GM18907 (cell line): ENCODE results near the gene GPX7.

Experiments
- ATAC-seq: cut with Tn5 transposase; IDR thresholded peaks from one replicate; pipeline ENCODE4 v1.9.1; 2021; ENCODE audit warnings: mild to moderate bottlenecking, moderate library complexity; ENCODE audit not compliant: unreplicated experiment

Gene GPX7

DNA sequence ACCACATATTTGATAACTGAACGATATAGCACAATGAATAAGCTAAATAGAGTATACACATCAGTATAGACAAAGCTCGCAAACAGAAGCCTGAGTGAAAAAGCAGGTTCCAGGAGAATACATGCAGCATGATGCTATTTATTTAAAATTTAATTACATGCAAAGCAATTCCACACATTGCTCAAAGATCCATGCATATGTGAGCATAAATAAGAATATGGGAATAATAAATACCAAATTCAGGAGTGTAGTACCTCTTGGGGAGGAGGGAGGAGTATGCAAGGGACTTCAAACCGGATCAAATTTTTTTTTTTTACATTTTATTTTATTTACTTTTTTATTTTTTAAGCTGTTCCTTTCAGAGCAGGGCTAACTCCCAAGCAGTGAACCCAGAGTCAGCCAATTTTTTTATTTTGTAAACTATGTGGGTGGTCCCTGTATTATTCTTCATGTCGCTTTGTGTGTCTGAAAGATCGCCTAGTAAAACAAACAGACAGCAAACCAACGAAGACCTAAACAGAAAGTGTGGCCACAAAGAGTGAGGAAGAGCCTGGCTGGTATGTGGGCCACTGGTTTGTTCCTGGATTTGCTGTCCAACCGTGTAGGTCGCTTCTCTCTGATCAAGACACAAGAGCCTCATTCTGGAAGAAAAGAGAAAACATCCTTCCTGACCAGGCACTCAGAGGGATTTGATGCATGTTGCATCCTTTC is 26.6 kb downstream of the GPX7 start:
- no peak for ATAC-seq

DNA sequence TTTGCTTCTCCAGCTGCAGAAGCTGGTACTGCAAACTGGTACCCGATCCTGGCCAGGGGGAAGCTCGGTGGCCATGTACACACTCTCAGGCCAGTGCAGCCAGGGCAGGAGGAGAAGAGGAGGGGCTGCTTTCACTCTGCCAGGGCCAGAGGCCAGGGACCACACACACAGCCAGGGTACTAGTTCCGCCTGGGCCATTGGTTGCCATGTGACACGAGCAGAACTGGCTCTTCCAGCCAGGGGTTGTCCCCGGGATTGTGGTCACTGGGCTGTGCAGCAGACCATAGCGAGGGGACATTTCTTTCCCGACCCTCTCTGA is 27.1 kb downstream of the GPX7 start:
- ATAC-seq: no peak

DNA sequence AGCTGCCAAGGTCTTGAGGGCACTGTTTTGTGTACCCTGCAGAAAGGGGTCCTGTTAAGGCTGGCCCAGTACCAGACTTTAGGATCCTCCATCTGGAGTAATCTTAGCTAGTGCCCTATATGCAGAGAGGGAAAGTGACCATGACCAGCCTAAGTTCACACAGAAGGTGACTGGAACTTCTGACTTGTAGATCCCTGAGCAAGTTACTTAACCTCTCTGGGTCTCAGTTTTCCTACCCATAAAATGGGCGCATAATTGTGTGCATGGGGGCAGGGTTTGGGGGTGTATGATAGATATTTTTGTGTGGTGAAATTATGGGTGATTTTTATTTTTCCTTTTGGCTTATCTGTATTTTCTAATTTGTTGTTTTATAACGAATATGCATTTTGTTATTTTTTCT is 27.5 kb downstream of the GPX7 start:
- ATAC-seq: no peak

DNA sequence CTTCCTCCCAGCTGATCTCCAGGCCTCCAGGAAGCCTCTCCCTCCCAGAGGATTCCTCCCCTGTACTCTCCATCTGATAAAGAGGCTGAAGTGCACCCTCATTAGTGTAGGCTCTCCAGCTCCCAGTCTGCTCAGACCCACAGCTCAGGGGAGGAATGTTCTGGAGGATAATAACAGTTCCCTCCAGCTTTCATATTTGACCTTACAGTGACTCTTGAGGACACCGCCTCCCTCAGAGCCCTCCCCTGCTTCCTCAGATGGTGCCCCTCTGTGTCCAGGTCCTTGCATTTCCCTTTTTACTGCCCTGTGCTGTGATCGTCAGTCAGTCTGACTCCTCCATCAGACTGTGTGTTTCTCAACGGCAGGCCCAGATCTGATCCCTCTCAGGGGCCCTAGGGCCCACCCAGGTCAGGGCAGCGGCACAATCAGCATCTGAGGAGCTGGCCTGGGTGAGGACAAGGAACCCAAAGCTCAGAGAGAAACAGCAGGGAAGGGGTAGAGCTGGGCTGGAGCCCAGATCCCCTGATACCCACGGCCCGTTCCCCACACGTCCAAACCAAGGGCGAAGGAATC is 29.7 kb downstream of the GPX7 start:
- ATAC-seq: no peak

DNA sequence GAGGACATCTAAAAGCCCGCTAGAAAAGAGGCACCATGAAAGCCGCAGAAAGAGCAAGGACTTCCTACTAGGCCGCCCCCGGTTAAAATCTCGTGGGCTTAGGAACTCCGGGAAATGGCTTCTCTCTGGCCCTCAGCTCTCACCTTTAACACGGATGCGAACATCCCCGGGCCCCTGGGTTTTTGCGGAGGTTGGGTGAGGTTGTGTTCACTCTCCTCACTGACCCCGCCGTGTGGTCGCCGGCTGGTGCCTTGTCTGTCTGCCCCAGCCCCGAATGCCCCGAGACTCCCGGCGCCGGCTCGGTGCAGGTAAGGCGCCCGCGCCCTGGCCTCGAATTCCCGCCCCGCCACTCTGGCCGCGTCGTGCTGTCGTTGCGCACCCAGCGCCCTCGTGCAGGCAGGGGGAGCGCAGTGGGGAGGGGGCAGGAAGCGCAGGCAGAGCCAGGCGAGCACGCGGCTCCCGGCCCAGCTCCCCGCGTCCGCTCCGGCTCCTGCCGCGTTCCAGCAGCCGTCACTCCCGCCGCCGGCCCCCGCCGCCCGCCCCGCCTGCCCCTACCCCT is 30.6 kb downstream of the GPX7 start, which contains the start of gene SHISAL2A:
Gene SHISAL2A (plus strand): TSS at position 437 of the 559 bp plus-strand sequence. CDS start 326 bp downstream, outside the sequence.
- no peak for ATAC-seq

DNA sequence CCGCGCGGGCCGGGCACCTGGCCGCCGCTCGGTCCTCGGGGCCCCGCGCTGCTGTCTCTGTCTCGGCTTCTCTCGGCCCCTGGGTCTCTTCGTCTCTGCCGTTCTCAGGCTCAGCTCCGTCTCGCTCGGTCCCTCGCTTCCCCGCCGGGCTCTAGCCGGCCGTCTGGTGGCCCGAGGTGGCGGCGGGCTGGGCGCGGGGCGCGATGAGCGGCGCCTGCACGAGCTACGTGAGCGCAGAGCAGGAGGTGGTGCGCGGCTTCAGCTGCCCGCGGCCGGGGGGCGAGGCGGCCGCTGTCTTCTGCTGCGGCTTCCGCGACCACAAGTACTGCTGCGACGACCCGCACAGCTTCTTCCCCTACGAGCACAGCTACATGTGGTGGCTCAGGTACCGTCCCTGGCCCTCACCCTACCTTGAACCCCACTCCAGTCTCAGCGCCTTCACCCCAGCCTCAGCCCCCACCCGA is 31.2 kb downstream of the GPX7 start:
- ATAC-seq: no peak

DNA sequence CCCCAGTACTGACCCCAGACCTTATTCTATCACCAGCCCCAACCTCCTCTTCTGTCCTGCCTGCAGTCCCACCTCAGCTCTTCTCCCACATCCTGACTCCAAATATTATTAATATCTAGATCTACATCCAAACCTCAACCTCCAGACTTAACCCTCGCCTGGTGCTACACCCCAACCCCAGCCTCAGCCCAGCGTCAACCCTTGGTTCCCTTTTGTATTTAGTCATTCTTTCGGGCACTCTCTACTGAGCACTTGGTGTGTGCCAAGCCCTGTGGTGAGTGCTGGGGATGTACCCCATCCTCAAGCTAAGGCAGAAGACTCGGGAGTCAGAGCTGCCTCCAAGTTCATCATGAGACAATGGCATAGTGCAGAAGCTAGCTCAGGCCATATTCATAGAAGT is 31.9 kb downstream of the GPX7 start:
- ATAC-seq: no peak

DNA sequence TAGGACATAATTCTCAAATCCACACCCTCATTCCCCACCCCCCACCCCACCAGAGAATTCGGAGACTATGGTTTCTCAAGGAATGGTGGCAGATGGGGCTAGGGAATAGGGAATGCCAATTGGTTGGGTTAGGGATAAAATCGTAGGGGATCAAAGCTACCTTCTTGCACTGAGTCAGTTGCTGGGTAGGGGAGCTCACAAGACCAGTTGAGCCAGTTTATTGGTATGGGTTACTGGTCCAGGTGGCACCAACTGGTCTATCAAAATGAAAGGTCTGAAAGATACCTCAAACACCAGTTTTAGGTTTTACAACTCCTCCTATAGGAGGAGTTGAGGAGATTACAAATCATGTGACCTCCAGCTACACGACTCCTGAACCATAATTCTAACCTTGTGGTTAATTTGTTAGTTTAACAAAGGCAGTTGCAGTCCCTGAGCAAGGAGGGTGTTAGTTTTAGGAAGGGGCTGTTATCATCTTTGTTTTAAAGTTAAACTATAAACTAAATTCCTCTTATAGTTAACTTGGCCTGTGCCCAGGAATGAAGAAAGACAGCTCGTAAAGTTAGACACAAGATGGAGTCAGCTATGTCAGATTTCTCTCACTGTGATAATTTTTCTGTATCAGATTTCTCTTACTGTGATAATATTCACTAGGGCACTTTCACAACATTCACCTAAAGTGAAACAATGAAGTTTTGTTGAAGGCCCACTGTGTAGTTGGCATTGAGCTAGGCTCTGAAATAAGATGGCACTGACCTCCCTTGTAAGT is 33.3 kb downstream of the GPX7 start:
- no peak for ATAC-seq

DNA sequence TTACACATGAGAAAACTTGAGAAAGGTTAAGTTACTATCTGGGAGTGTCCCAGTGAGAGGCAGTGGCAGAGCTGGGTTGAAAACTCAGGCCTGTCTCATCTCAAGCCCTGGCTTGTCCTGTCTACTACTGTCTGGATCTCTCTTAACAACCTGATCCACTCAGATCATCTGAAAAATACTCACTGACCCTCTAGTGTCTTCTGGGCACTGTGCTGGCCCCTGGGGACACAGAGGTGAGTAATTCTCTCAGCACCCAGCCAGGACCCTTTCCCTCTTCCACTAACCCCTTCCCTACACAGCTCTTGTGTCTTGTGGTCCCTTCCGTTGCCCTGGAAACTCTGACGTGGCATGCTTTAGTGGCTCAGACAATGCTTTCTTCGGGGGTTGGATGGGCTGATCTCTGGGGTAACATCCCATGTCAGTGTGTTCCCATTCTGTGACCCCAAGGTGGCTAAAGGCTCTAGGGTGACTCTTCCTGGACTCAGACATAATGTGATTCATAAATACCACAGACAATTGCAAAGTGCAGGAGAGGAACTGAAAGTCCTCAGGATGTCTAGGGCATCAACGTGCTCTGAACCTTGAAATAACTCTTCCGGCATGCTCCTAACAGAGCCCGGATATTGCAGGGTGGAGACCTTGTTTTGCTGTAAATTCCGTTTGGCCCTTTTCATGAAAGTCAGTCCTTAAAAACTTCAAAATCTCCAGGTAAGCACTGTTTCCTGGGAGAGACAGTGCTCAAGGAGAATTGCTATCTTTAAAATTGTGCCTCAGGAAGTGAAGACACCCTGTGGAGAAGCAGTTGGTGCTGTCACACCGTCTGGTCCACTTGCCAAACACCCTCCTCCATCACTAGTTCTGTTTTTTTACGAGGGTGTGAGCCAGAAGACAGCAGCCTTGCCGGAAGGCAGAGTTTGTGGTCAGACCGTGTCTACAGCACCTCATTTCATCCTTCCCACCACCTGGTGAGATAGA is 34.8 kb downstream of the GPX7 start:
- peak; percentile 79 for ATAC-seq

DNA sequence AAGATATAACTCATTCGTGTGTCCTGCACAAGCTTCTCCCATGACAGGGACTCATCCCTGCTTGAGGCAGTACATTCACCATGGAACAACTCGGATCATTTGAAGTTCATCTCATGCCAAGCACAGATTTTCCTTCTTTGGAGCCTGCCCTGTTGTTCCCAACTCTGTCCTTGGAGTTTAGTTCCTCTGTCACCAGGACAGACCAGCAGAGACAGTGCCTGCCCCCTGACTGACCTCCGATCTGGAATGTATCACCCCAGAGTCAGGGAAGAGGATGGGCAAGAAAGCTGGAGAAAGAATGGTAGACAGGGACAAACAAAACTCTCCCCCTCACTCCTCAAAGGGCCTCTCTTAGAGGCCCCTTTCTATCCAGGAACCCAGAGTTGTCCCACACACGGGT is 35.8 kb downstream of the GPX7 start:
- ATAC-seq: no peak

DNA sequence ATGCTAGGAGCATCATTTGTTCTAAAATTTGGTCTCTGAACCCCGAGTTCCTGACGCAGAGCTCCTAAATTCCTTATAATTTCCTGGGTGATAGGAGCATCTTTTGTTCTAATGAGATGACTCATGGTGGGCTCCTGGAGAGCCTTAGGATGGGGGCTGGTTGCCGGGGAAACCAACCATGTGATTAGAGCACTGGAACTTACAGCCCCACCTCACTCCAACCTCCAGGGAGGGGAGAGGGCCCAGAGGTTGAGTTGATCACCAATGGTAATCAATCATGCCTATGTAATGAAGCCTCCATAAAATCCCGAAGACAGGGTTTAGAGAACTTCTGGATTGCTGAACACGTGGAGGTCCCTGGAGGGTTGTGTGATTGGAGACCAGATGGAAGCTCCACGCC is 38.5 kb downstream of the GPX7 start:
- ATAC-seq: no peak

DNA sequence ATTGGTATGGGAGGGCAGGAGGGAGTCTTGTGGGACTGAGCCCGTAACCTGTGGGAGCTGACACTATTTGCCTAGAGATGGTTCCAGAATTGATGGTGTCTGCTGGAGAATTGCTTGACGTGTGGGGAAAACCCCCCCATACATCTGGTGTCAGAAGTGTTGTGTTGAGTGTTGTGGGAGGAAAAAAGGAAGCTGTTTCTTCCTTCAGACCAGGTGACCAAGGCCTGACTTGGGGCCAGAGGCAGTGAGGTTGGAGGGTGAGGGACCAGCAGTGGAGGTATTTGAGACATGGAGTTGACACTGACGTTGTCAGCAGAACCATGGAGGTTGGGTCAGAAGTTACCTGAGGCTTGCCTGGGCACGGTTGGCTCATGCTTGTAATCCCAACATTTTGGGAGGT is 39.1 kb downstream of the GPX7 start:
- ATAC-seq: no peak

DNA sequence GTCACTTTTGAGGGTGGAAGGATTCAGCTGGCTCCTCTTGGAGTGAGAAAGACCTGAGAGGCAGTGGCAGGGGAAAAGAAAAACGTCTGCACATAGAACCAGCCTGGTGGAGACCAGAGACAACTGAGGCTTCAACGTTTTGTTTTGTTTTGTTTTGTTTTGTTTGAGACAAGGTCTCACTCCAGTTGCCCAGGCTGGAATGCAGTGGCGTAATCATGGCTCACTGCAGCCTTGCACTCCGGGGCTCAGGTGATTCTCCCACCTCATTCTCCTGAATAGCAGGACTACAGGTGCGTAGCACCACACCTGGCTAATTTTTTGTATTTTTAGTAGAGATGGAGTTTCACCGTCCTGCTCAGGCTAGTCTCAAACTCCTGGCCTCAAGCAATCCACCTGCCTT is 43.1 kb downstream of the GPX7 start:
- ATAC-seq: no peak

DNA sequence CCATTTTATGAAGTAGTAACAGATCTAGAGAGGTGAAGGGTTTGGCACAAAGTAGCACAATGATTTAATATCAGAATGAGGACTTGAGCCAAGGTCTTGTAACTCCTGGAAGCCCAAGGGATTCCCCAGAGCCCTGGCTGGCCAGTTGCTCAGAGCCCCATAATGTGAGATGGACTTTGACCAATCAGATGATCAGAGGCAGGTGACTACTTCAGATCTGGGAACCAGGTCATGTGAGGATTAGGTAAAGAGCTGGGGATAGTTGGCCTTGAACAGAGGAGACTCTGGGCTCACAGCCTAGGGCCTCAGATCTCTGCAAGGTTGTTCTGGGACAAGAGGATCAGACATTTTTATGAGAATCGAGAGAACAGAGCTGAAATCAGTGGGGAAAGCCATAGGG is 49.7 kb downstream of the GPX7 start:
- no peak for ATAC-seq

DNA sequence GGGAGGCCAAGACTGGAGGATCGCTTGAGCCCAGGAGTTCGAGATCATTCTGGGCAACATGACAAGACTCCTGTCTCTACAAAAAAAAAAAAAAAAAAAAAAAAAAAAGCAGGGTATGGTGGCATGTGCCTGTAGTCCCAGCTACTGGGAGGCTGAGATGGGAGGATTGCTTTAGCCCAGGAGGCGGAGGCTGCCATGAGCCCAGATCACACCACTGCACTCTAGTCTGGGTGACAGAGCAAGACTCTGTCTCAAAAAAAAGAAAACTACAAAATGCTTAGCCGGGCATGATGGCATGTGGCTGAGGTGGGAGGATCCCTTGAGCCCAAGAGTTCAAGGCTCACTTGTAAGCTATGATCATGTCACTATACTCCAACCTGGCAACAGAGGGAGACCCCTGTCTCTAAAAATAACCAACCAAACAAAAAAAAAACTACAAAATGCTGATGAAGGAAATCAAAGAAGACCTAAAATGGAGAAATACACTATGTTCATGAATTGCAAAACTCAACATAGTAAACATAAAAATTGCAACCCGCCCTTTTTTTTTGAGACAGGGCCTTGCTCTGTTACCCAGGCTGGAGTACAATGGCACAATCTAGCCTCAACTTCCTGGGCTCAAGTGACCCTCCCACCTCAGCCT is 51.2 kb downstream of the GPX7 start:
- no peak for ATAC-seq

DNA sequence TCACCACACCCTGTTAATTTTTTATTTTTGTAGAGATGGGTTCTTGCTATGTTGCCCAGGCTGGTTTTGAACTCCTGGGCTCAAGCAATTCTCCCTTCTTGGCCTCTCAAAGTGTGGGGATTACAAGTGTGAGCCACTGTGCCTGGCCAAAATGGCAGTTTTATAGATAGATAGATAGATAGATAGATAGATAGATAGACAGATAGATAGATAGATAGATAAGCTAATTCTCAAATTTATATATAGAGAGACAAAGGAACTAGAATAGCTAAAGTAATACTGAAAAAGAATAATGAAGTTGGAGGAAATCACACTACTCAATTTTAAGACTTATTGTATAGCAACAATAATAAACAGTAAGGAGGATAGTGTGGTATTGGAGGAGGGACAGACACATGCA is 51.9 kb downstream of the GPX7 start:
- no peak for ATAC-seq

DNA sequence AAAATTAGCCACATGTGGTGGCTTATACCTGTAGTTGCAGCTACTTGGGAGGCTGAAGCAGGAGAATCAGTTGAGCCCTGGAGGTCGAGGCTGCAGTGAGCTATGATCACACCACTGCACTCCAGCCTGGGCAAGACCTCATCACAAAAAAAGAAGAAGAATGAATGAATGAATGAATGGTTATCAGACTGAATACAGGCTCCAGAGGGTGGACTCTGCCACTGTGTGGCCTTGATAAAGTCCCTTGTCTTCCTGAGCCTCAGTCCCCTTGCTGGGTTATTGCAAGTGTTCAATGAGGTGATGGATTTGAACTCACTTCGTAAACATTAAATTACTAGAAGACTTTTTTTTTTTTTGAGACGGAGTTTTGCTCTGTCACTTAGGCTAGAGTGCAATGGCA is 55.5 kb downstream of the GPX7 start:
- no peak for ATAC-seq
